HG02884 (cell line): Measurements from ENCODE around the gene URGCP.
"Not testable (repeated sequence)": the region's sequence is repeated elsewhere in the genome, so short reads cannot be mapped to it uniquely, and the experiment has no call there.

Source experiments
- ATAC-seq: cut with Tn5 transposase; IDR thresholded peaks from one replicate; pipeline ENCODE4 v1.9.1; 2021; ENCODE audit warnings: mild to moderate bottlenecking, moderate library complexity; ENCODE audit not compliant: unreplicated experiment

URGCP gene

GRCh38 chr7:43922726-43923125 lies 16.3 kb upstream of the URGCP start:
- no peak for ATAC-seq

- ATAC-seq = no peak
These were observed 15.0 kb upstream of the URGCP start for GRCh38 chr7:43921423-43921822.

GRCh38 chr7:43915907-43916306 lies 9.5 kb upstream of the URGCP start:
- ATAC-seq = no peak

- ATAC-seq = no peak
These were observed 8.4 kb upstream of the URGCP start for GRCh38 chr7:43914795-43915194.

- peak; percentile 26 for ATAC-seq
These were observed 453 bp downstream of the URGCP start for GRCh38 chr7:43905956-43906330.

- no peak for ATAC-seq
These were observed 1.0 kb downstream of the URGCP start for GRCh38 chr7:43905209-43905946.

- ATAC-seq = no peak
These were observed 1.7 kb downstream of the URGCP start for GRCh38 chr7:43904533-43905208.

GRCh38 chr7:43902542-43903054 lies 3.8 kb downstream of the URGCP start:
- ATAC-seq = no peak

- ATAC-seq = not testable (repeated sequence)
These were observed 7.8 kb downstream of the URGCP start for GRCh38 chr7:43898571-43898970.

- ATAC-seq = no peak
These were observed 10.5 kb downstream of the URGCP start for GRCh38 chr7:43895847-43896415.

- no peak for ATAC-seq
These were observed 15.1 kb downstream of the URGCP start for GRCh38 chr7:43891069-43891955.

GRCh38 chr7:43890468-43890867 lies 15.9 kb downstream of the URGCP start:
- no peak for ATAC-seq

GRCh38 chr7:43888993-43889945 lies 17.1 kb downstream of the URGCP start:
- ATAC-seq = no peak

- ATAC-seq = no peak
These were observed 21.8 kb downstream of the URGCP start for GRCh38 chr7:43884617-43885016.

GRCh38 chr7:43884209-43884608 lies 22.2 kb downstream of the URGCP start:
- ATAC-seq = no peak

GRCh38 chr7:43880596-43880995 lies 25.8 kb downstream of the URGCP start:
- ATAC-seq = no peak

- ATAC-seq = no peak
These were observed 26.9 kb downstream of the URGCP start for GRCh38 chr7:43879477-43879876.

GRCh38 chr7:43878867-43879266 lies 27.5 kb downstream of the URGCP start:
- no peak for ATAC-seq

GRCh38 chr7:43877968-43878864 lies 28.2 kb downstream of the URGCP start:
- ATAC-seq = no peak
